Ovary (tissue), 9 donors: ENCODE results near the gene FICD. TPM values are rescaled to one million over a fixed set of nuclear protein-coding genes. Genes with fewer than 3 reads are reported as not detected.
A peak's percentile ranks its signal among the peaks of the same experiment; 100 is the strongest.

Experiments used
- DNase-seq, 5 donors: peaks; one replicate each; pipeline ENCODE4 v3.0.0-alpha.2; 2019 to 2020
- H3K27ac ChIP-seq, 2 donors: fragments of 200-600 bp; one replicate each; pipeline versions ENCODE4 v1.5.1 to v1.8.0; 2019 to 2022
- H3K27me3 ChIP-seq: fragments of 200-600 bp; one replicate; pipeline ENCODE4 v1.8.0; 2022
- H3K36me3 ChIP-seq: fragments of 200-600 bp; sonication (generic); one replicate; pipeline ENCODE4 v1.5.1; 2019
- H3K4me1 ChIP-seq: one replicate; pipeline ENCODE4 v1.8.1; 2013; ENCODE audit warnings: mild to moderate bottlenecking, moderate library complexity; ENCODE audit not compliant: insufficient read depth
- H3K4me3 ChIP-seq: fragments of 200-600 bp; sonication (generic); one replicate; pipeline ENCODE4 v1.5.1; 2017
- H3K9me3 ChIP-seq, 2 donors: fragments of 200-600 bp in 1 of 2; sonication (generic) in 1 of 2; one replicate each; pipeline versions ENCODE4 v1.5.1 to v1.8.1; 2013 to 2019; ENCODE audit warnings: mild to moderate bottlenecking in 1 of 2, moderate library complexity in 1 of 2
- EP300 ChIP-seq: sonication (generic); formaldehyde crosslinking; IDR thresholded peaks from one replicate; pipeline ENCODE4 v1.6.1; 2017; ENCODE audit warnings: antibody characterized with exemption
- POLR2A ChIP-seq: fragments of 450-650 bp; IDR thresholded peaks from one replicate; pipeline ENCODE4 v1.6.1; 2017; ENCODE audit warnings: antibody characterized with exemption, mild to moderate bottlenecking, moderate library complexity
- WGBS, 3 donors: extraction: QIAGEN DNeasy Blood & Tissue Kit in 1 of 3; methylation state at CpG; one replicate each; pipeline versions ENCODE4 v1.1.5 to v1.1.7; 2013 to 2017; 5-methylcytosine and 5-hydroxymethylcytosine counted together
- intact Hi-C, 4 donors: fragments of 100-400 bp; cut with DNase I; formaldehyde crosslinking; loops; one replicate each; pipeline versions ENCODE4 v1.11.0 to v1.15.1; 2022 to 2023
- polyA plus RNA-seq, 2 donors: library from polyadenylated mRNA; stranded (reverse); fragments of 200-250 nt in 1 of 2; fragments of 350-450 nt in 1 of 2; fragmentation: Illumina TruSeq in 1 of 2; extraction: RNeasy Lipid Tissue Mini Kit (QIAGEN cat#74804) in 1 of 2; gene quantifications; one replicate each; pipeline ENCODE4 v1.2.3, GENCODE V29; 2013 to 2014
- total RNA-seq, 7 donors: library from RNA; depleted of rRNA in 2 of 7; stranded (reverse); fragments of >200 nt in 2 of 7; fragmentation: NEBNext Ultra II Directional in 3 of 7; extraction: Animal tissue kit (Norgen Biotek cat#: 25700) in 3 of 7; gene quantifications; one replicate each; pipeline versions ENCODE4 v1.1.0 to v1.2.4, GENCODE V29; 2016 to 2023
- TF ChIP-seq, protein P1 (sequence below), 3 donors: fragments of 450-650 bp in 2 of 3; fragments of 200-600 bp in 1 of 3; IDR thresholded peaks; one replicate each; pipeline versions ENCODE4 v1.5.1 to v1.8.0; 2016 to 2022; ENCODE audit warnings: antibody characterized with exemption in 3 of 3, mild to moderate bottlenecking in 1 of 3
- donor health status: DM: no; HTN: no; CAD: no; lungs with moderate emphysema.
- donor health status: DM: no; HTN: no; CAD: no.
- donor health status: Bipolar disorder and iron deficiency.
- donor health status: DM: yes; HTN: yes; CAD: no.
- donor health status: DM: no; HTN: no; CAD: no.
- donor health status: DM: yes; HTN: yes; CAD: no.

The FICD gene
- total and polyA plus RNA-seq, 9 donors = 2.0 to 12.7 (median 6.0) TPM

DNA sequence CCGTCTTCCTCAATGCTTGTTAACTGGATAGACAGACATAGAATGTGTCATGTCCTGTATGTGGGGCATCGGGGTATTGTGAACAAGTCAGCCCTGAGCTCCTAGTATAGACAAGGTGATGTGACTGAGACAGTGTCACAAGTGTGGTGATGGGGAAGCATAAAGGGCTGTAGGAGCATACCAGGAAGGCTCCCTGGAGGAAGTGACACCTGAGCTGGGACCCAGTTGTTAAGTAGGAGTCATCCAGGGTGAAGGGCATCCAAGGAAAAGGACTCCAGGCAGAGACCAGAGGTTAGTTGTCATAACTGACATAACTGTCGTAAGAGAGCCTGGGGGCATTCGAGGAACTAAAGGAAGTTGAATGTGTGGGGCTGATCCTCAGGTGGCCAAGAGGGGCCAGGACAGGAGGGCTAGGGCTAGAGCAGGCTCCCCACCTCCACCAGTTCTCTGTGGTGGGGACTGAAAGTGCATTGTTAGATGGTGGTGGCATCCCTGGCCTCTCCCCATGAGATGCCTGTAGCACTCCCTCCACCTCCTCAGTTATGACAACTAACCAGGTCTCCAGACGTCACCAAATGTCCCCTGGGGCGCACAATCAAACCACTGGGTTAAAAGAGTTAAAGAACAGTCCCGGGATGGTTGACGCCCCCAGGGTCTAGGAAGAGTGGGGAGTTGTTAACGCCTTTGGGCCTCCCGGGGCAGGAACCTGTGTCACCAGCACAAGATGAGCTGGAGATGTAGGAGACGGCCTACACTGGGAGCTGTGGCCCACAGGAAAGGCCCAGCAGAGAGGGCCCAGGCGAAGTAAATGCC is 2.4 kb downstream of the FICD start:
- TF ChIP-seq, protein P1, sequence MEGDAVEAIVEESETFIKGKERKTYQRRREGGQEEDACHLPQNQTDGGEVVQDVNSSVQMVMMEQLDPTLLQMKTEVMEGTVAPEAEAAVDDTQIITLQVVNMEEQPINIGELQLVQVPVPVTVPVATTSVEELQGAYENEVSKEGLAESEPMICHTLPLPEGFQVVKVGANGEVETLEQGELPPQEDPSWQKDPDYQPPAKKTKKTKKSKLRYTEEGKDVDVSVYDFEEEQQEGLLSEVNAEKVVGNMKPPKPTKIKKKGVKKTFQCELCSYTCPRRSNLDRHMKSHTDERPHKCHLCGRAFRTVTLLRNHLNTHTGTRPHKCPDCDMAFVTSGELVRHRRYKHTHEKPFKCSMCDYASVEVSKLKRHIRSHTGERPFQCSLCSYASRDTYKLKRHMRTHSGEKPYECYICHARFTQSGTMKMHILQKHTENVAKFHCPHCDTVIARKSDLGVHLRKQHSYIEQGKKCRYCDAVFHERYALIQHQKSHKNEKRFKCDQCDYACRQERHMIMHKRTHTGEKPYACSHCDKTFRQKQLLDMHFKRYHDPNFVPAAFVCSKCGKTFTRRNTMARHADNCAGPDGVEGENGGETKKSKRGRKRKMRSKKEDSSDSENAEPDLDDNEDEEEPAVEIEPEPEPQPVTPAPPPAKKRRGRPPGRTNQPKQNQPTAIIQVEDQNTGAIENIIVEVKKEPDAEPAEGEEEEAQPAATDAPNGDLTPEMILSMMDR (IDR thresholded peaks at IDR 0.05) = no peak
- TF ChIP-seq EP300 (no peak), POLR2A (no peak)
- intact Hi-C loops = loop anchor here in 2 of 4 donors (10.0 kb wide), 3 partner anchors 753 to 843 kb away; partner anchors contain the start of genes PRDM4 (in 1 of the 2) and PWP1 (in 1 of the 2)
- H3K4me1 ChIP-seq = no peaks in the 10 kb centered on the region
- H3K27ac ChIP-seq = no peak overlapping the region
- no peaks in the 10 kb centered on the region for H3K27me3 ChIP-seq
- no peak for DNase-seq
- H3K36me3 ChIP-seq = no peaks in the 10 kb centered on the region
- WGBS, 3 donors = 83% methylated on average over 12 of the region's 12 CpGs
- no peaks in the 10 kb centered on the region for H3K9me3 ChIP-seq
- no peak overlapping the region for H3K4me3 ChIP-seq

DNA sequence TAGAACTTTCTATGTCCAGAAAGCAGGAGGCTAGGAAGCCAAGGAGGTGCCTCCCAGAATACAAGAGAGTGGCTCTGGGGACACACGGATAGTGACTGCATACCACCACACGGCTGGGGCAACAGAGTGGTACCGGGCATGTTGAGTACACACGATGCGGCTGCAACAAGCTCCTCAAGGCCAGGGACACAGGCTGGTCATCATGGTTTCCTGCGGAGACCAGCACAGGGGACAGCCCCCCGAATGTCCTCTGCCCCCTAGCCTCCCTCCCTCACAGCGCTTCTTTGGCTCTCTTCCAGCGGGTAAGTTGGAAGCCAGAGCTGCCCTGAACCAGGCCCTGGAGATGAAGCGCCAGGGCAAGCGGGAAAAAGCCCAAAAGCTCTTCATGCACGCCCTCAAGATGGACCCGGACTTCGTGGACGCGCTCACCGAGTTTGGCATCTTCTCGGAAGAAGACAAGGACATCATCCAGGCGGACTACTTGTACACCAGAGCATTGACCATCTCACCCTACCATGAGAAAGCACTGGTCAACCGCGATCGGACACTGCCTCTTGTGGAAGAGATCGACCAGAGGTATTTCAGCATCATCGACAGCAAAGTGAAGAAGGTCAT is 3.1 kb downstream of the FICD start:
- TF ChIP-seq POLR2A (no peak), EP300 (no peak)
- TF ChIP-seq, protein P1 (IDR thresholded peaks at IDR 0.05) = no peak

DNA sequence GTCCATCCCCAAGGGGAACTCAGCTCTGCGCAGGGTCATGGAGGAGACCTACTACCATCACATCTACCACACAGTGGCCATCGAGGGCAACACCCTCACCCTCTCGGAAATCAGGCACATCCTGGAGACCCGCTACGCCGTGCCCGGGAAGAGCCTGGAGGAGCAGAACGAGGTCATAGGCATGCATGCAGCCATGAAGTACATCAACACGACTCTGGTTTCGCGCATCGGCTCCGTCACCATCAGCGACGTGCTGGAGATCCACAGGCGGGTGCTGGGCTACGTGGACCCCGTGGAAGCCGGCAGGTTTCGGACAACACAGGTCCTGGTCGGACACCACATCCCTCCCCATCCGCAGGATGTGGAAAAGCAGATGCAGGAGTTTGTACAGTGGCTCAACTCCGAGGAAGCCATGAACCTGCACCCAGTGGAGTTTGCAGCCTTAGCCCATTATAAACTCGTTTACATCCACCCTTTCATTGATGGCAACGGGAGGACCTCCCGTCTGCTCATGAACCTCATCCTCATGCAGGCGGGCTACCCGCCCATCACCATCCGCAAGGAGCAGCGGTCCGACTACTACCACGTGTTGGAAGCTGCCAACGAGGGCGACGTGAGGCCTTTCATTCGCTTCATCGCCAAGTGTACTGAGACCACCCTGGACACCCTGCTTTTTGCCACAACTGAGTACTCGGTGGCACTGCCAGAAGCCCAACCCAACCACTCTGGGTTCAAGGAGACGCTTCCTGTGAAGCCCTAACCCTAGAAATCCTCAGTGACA is 3.8 kb downstream of the FICD start:
- Histone ChIP-seq H3K4me3 (no peak overlapping the region), H3K36me3 (peaks cover 2% of the 10 kb centered on the region), H3K4me1 (no peaks in the 10 kb centered on the region), H3K27ac (no peak overlapping the region), H3K9me3 (no peaks in the 10 kb centered on the region), H3K27me3 (no peaks in the 10 kb centered on the region)
- TF ChIP-seq POLR2A (no peak), EP300 (no peak)
- TF ChIP-seq, protein P1 (IDR thresholded peaks at IDR 0.05) = no peak
- 91 to 92% (median 92%) methylated on average over 39 of the region's 39 CpGs for WGBS, 3 donors
- intact Hi-C loops = loop anchor here in 2 of 4 donors (10.0 kb wide), 3 partner anchors 754 to 844 kb away; partner anchors contain the start of genes PRDM4 (in 1 of the 2) and PWP1 (in 1 of the 2)
- DNase-seq = no peak

More for the DNA sequence above, 3.1 kb downstream of the FICD start:
- no peak overlapping the region for H3K4me3 ChIP-seq
- DNase-seq = peak in 1 of 5 donors; percentile 22
- no peak overlapping the region for H3K27ac ChIP-seq
- intact Hi-C loops = loop anchor here in 2 of 4 donors (10.0 kb wide), 3 partner anchors 753 to 843 kb away; partner anchors contain the start of genes PRDM4 (in 1 of the 2) and PWP1 (in 1 of the 2)
- 91 to 93% (median 92%) methylated on average over 24 of the region's 24 CpGs for WGBS, 3 donors
- H3K9me3 ChIP-seq = no peaks in the 10 kb centered on the region
- no peaks in the 10 kb centered on the region for H3K27me3 ChIP-seq
- peaks cover 1% of the 10 kb centered on the region for H3K36me3 ChIP-seq
- no peaks in the 10 kb centered on the region for H3K4me1 ChIP-seq

DNA sequence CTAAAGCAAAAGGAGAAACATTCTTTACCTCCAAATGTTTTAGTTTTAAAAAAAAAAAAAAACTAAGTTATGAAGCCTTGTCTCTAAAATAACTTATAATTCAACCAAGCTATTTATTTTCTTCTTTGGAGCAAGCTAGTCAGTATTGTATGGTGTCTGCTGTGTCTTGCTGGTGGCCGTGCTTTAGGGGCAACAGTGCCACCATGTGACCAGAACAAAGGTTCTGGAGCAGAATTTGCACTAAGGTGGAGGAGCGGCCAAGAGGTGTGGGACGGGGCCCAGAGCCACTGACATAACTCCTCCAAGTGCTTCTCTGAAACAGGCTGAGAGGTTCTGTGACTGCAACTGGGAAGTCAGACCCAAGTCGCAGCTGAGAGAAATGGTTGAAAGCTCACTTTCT is 4.5 kb downstream of the FICD start:
- 51 to 70% (median 69%) methylated on average over 4 of the region's 4 CpGs for WGBS, 3 donors
- no peaks in the 10 kb centered on the region for H3K4me1 ChIP-seq
- no peak overlapping the region for H3K4me3 ChIP-seq
- no peak for DNase-seq
- no peak for TF ChIP-seq EP300
- TF ChIP-seq, protein P1 (IDR thresholded peaks at IDR 0.05) = no peak
- no peak for TF ChIP-seq POLR2A
- peaks cover 2% of the 10 kb centered on the region for H3K36me3 ChIP-seq
- intact Hi-C loops = loop anchor here in 2 of 4 donors (10.0 kb wide), 3 partner anchors 755 to 845 kb away; partner anchors contain the start of genes PRDM4 (in 1 of the 2) and PWP1 (in 1 of the 2)
- H3K9me3 ChIP-seq = no peaks in the 10 kb centered on the region
- H3K27ac ChIP-seq = no peak overlapping the region
- H3K27me3 ChIP-seq = no peaks in the 10 kb centered on the region
